KMS-11 (cell line): ENCODE measurements around the gene TMEM106A.
"Not testable (repeated sequence)": the region's sequence is repeated elsewhere in the genome, so short reads cannot be mapped to it uniquely, and the experiment has no call there.

Experiments
- H2AFZ ChIP-seq: fragments of 200-600 bp; sonication (generic); 2 replicates; pipeline ENCODE4 v1.6.1; 2016; ENCODE audit warnings: antibody characterized with exemption, mixed run types, low read depth
- H3K27ac ChIP-seq: fragments of 200-600 bp; sonication (generic); 2 replicates; pipeline ENCODE4 v1.6.1; 2016; ENCODE audit warnings: mild to moderate bottlenecking, mixed run types
- H3K27me3 ChIP-seq: fragments of 200-600 bp; sonication (generic); 2 replicates; pipeline ENCODE4 v1.6.1; 2017; ENCODE audit warnings: mild to moderate bottlenecking, low read depth, mixed run types, moderate library complexity; ENCODE audit not compliant: insufficient read depth
- H3K36me3 ChIP-seq: fragments of 200-600 bp; sonication (generic); 2 replicates; pipeline ENCODE4 v1.6.1; 2017; ENCODE audit warnings: mild to moderate bottlenecking, mixed run types; ENCODE audit not compliant: insufficient read depth
- H3K4me1 ChIP-seq: fragments of 200-600 bp; sonication (generic); 2 replicates; pipeline ENCODE4 v1.6.1; 2016; ENCODE audit warnings: mild to moderate bottlenecking, low read depth, mixed run types; ENCODE audit not compliant: poor library complexity, severe bottlenecking
- H3K4me2 ChIP-seq: fragments of 200-600 bp; sonication (generic); 2 replicates; pipeline ENCODE4 v1.7.0; 2016; ENCODE audit warnings: mild to moderate bottlenecking, mixed run types
- H3K4me3 ChIP-seq: fragments of 200-600 bp; sonication (generic); IDR thresholded peaks from 2 replicates; pipeline ENCODE4 v1.6.1; 2017; ENCODE audit warnings: low read depth, low read length, mixed read lengths; ENCODE audit not compliant: insufficient read depth
- H3K79me2 ChIP-seq: fragments of 200-600 bp; sonication (generic); 2 replicates; pipeline ENCODE4 v1.6.1; 2016; ENCODE audit warnings: low read depth, mixed run types; ENCODE audit not compliant: insufficient read depth
- H3K9ac ChIP-seq: fragments of 200-600 bp; sonication (generic); 2 replicates; pipeline ENCODE4 v1.6.1; 2016; ENCODE audit warnings: mild to moderate bottlenecking, mixed run types
- H4K20me1 ChIP-seq: fragments of 200-600 bp; sonication (generic); 2 replicates; pipeline ENCODE4 v1.6.1; 2016; ENCODE audit warnings: mild to moderate bottlenecking, mixed run types; ENCODE audit not compliant: insufficient read depth

The TMEM106A gene

GRCh38 chr17:43240596-43241352, 29.1 kb downstream of the TMEM106A start:
- H3K27ac ChIP-seq, H3K79me2 ChIP-seq, H3K27me3 ChIP-seq, H3K4me1 ChIP-seq, H4K20me1 ChIP-seq, H3K36me3 ChIP-seq, H3K4me2 ChIP-seq, H2AFZ ChIP-seq, H3K9ac ChIP-seq, H3K4me3 ChIP-seq: not testable (repeated sequence)

- H3K36me3 ChIP-seq, H4K20me1 ChIP-seq, H3K4me3 ChIP-seq, H3K27me3 ChIP-seq, H3K9ac ChIP-seq, H3K27ac ChIP-seq, H3K4me1 ChIP-seq, H2AFZ ChIP-seq, H3K4me2 ChIP-seq, H3K79me2 ChIP-seq: not testable (repeated sequence)
These were observed 34.8 kb downstream of the TMEM106A start for GRCh38 chr17:43246456-43246855.
